ENCODE results near the gene EPRS1.

EPRS1 gene

GRCh38 chr1:220084460-220084859 is 38.2 kb upstream of the EPRS1 start:
- TF ChIP-seq SUZ12 (IDR thresholded peaks at IDR 0.05; ENCODE audit: extremely low read depth, insufficient read depth, insufficient read length) (no peak), YY1 (IDR thresholded peaks at IDR 0.05; ENCODE audit: insufficient read depth, insufficient read length) (no peak), ZNF274 (IDR thresholded peaks at IDR 0.05; ENCODE audit: low read depth, low read length) (no peak)
- no peak overlapping the region for H3K9ac ChIP-seq (ENCODE audit: insufficient read length, low read depth)
- H3K9me3 ChIP-seq (ENCODE audit: insufficient read depth, low read length), result no peaks in the 10 kb centered on the region
- no peaks in the 10 kb centered on the region for H3K27me3 ChIP-seq (ENCODE audit: insufficient read depth, insufficient read length)
- no peak for DNase-seq (ENCODE audit: low read depth, low spot score)
- H3K36me3 ChIP-seq (ENCODE audit: insufficient read depth, insufficient read length, low read length), result peaks cover 2% of the 10 kb centered on the region
- no peaks in the 10 kb centered on the region for H3K4me1 ChIP-seq (ENCODE audit: insufficient read depth, insufficient read length)
- no peak overlapping the region for H3K4me3 ChIP-seq (ENCODE audit: insufficient read length, low read depth)

- no peak for DNase-seq (ENCODE audit: low read depth, low spot score)
- Histone ChIP-seq H3K9ac (ENCODE audit: insufficient read length, low read depth) (no peak overlapping the region), H3K36me3 (ENCODE audit: insufficient read depth, insufficient read length, low read length) (peaks cover 14% of the 10 kb centered on the region), H3K27me3 (ENCODE audit: insufficient read depth, insufficient read length) (no peaks in the 10 kb centered on the region), H3K9me3 (ENCODE audit: insufficient read depth, low read length) (no peaks in the 10 kb centered on the region), H3K4me1 (ENCODE audit: insufficient read depth, insufficient read length) (no peaks in the 10 kb centered on the region), H3K4me3 (ENCODE audit: insufficient read length, low read depth) (no peak overlapping the region)
- TF ChIP-seq SUZ12 (IDR thresholded peaks at IDR 0.05; ENCODE audit: extremely low read depth, insufficient read depth, insufficient read length) (no peak), YY1 (IDR thresholded peaks at IDR 0.05; ENCODE audit: insufficient read depth, insufficient read length) (no peak), ZNF274 (IDR thresholded peaks at IDR 0.05; ENCODE audit: low read depth, low read length) (no peak)
Observed at GRCh38 chr1:220077887-220078286, 31.6 kb upstream of the EPRS1 start.

- Histone ChIP-seq H3K27me3 (ENCODE audit: insufficient read depth, insufficient read length) (no peaks in the 10 kb centered on the region), H3K4me1 (ENCODE audit: insufficient read depth, insufficient read length) (no peaks in the 10 kb centered on the region), H3K9me3 (ENCODE audit: insufficient read depth, low read length) (no peaks in the 10 kb centered on the region), H3K9ac (ENCODE audit: insufficient read length, low read depth) (no peak overlapping the region), H3K4me3 (ENCODE audit: insufficient read length, low read depth) (no peak overlapping the region), H3K36me3 (ENCODE audit: insufficient read depth, insufficient read length, low read length) (peaks cover 21% of the 10 kb centered on the region)
- no peak for DNase-seq (ENCODE audit: low read depth, low spot score)
- TF ChIP-seq YY1 (IDR thresholded peaks at IDR 0.05; ENCODE audit: insufficient read depth, insufficient read length), result no peak
- TF ChIP-seq SUZ12 (IDR thresholded peaks at IDR 0.05; ENCODE audit: extremely low read depth, insufficient read depth, insufficient read length), result no peak
- TF ChIP-seq ZNF274 (IDR thresholded peaks at IDR 0.05; ENCODE audit: low read depth, low read length), result no peak
Observed at GRCh38 chr1:220076861-220077762, 30.8 kb upstream of the EPRS1 start.

GRCh38 chr1:220067269-220068204 is 21.2 kb upstream of the EPRS1 start:
- Histone ChIP-seq H3K27me3 (ENCODE audit: insufficient read depth, insufficient read length) (no peaks in the 10 kb centered on the region), H3K9ac (ENCODE audit: insufficient read length, low read depth) (no peak overlapping the region), H3K36me3 (ENCODE audit: insufficient read depth, insufficient read length, low read length) (peaks cover 27% of the 10 kb centered on the region), H3K9me3 (ENCODE audit: insufficient read depth, low read length) (no peaks in the 10 kb centered on the region), H3K4me1 (ENCODE audit: insufficient read depth, insufficient read length) (no peaks in the 10 kb centered on the region), H3K4me3 (ENCODE audit: insufficient read length, low read depth) (no peak overlapping the region)
- no peak for DNase-seq (ENCODE audit: low read depth, low spot score)
- TF ChIP-seq YY1 (IDR thresholded peaks at IDR 0.05; ENCODE audit: insufficient read depth, insufficient read length) (no peak), SUZ12 (IDR thresholded peaks at IDR 0.05; ENCODE audit: extremely low read depth, insufficient read depth, insufficient read length) (no peak), ZNF274 (IDR thresholded peaks at IDR 0.05; ENCODE audit: low read depth, low read length) (no peak)

- Histone ChIP-seq H3K36me3 (ENCODE audit: insufficient read depth, insufficient read length, low read length) (peaks cover 36% of the 10 kb centered on the region), H3K9me3 (ENCODE audit: insufficient read depth, low read length) (no peaks in the 10 kb centered on the region), H3K9ac (ENCODE audit: insufficient read length, low read depth) (no peak overlapping the region), H3K4me3 (ENCODE audit: insufficient read length, low read depth) (no peak overlapping the region), H3K4me1 (ENCODE audit: insufficient read depth, insufficient read length) (no peaks in the 10 kb centered on the region), H3K27me3 (ENCODE audit: insufficient read depth, insufficient read length) (no peaks in the 10 kb centered on the region)
- DNase-seq (ENCODE audit: low read depth, low spot score), result no peak
- TF ChIP-seq YY1 (IDR thresholded peaks at IDR 0.05; ENCODE audit: insufficient read depth, insufficient read length) (no peak), ZNF274 (IDR thresholded peaks at IDR 0.05; ENCODE audit: low read depth, low read length) (no peak), SUZ12 (IDR thresholded peaks at IDR 0.05; ENCODE audit: extremely low read depth, insufficient read depth, insufficient read length) (no peak)
Observed at GRCh38 chr1:220062629-220063028, 16.3 kb upstream of the EPRS1 start.

- H3K4me1 ChIP-seq (ENCODE audit: insufficient read depth, insufficient read length), result no peaks in the 10 kb centered on the region
- H3K9ac ChIP-seq (ENCODE audit: insufficient read length, low read depth), result no peak overlapping the region
- no peaks in the 10 kb centered on the region for H3K27me3 ChIP-seq (ENCODE audit: insufficient read depth, insufficient read length)
- H3K9me3 ChIP-seq (ENCODE audit: insufficient read depth, low read length), result no peaks in the 10 kb centered on the region
- H3K4me3 ChIP-seq (ENCODE audit: insufficient read length, low read depth), result no peak overlapping the region
- H3K36me3 ChIP-seq (ENCODE audit: insufficient read depth, insufficient read length, low read length), result peaks cover 28% of the 10 kb centered on the region
- no peak for DNase-seq (ENCODE audit: low read depth, low spot score)
- TF ChIP-seq YY1 (IDR thresholded peaks at IDR 0.05; ENCODE audit: insufficient read depth, insufficient read length) (no peak), SUZ12 (IDR thresholded peaks at IDR 0.05; ENCODE audit: extremely low read depth, insufficient read depth, insufficient read length) (no peak), ZNF274 (IDR thresholded peaks at IDR 0.05; ENCODE audit: low read depth, low read length) (no peak)
Observed at GRCh38 chr1:220060876-220061275, 14.6 kb upstream of the EPRS1 start.

GRCh38 chr1:220056374-220056773 is 10.1 kb upstream of the EPRS1 start:
- peaks cover 21% of the 10 kb centered on the region for H3K36me3 ChIP-seq (ENCODE audit: insufficient read depth, insufficient read length, low read length)
- no peak for DNase-seq (ENCODE audit: low read depth, low spot score)
- H3K9ac ChIP-seq (ENCODE audit: insufficient read length, low read depth), result no peak overlapping the region
- no peaks in the 10 kb centered on the region for H3K27me3 ChIP-seq (ENCODE audit: insufficient read depth, insufficient read length)
- H3K4me1 ChIP-seq (ENCODE audit: insufficient read depth, insufficient read length), result no peaks in the 10 kb centered on the region
- TF ChIP-seq YY1 (IDR thresholded peaks at IDR 0.05; ENCODE audit: insufficient read depth, insufficient read length) (no peak), ZNF274 (IDR thresholded peaks at IDR 0.05; ENCODE audit: low read depth, low read length) (no peak), SUZ12 (IDR thresholded peaks at IDR 0.05; ENCODE audit: extremely low read depth, insufficient read depth, insufficient read length) (no peak)
- no peaks in the 10 kb centered on the region for H3K9me3 ChIP-seq (ENCODE audit: insufficient read depth, low read length)
- no peak overlapping the region for H3K4me3 ChIP-seq (ENCODE audit: insufficient read length, low read depth)

Data from NT2/D1 (cell line).